ENCODE data around the gene FKBP3.
"Not testable (repeated sequence)": the region's sequence is repeated elsewhere in the genome, so short reads cannot be mapped to it uniquely, and the experiment has no call there.

Gene FKBP3

DNA sequence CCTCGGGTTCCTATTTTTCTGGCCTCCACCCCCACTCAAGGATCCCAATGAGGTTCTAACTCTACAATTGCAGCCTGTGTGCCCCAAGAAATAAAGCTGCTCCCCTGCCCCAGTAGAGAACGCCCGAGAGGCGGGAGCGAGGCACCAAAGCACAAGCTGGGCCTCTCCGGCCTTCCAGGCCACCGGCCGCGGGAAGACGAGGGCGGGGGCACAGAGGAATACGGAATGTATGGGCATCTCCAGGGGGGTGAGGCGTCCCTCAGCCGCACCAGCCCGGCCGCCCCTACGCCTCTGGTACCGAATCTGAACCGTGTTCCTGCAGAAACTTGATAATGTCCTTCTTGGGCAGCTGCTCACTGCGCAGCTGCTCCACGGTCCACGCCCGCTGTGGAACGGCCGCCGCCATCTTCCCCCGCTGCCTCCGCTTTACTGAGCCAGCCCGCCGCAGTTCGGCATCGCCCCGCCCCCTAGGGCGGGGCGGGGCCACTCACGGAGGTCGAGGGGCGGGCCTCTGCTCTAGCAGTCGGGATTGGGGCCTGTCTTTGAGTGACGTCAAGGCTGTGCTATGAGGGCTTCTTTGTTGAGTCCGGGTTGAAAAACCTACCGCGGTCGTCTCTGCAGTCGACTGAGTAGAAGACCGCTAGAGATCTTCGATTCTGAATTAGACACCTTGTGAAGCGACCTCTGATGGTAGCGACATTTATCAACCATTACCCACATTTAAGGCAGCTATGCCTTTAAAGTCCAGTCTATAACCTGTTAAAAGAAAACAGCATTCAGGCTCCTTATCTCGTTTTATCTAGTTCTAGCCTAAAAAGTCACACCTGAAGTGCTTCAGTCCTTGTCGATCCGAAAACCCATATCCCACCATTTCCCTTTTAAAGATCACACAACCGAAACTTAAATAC lies at the start of gene FKBP3:
TSS of gene FKBP3 (minus strand) at position 431 of the 908 bp plus-strand sequence. CDS start at position 406, 25 bp downstream.
- peak; percentile 98 for DNase-seq

DNA sequence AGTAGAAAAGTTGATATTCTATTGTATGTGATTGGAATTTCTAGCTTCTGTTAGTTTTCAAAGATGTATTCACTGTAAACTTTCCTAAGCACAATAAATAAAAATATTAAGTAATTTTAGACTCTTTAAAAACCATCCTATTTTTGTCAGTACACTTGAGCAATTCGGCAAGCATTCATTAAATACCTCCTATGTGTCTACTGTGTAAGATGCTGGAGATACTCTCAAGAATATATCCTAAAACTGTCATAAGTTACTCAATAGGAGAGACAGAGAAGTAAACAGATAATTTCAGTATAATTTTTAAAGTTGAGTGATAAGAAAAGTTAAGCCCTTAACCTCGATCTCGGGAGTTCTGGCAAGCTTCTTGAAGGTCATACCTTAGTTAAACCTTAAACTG lies 47.5 kb upstream of the FKBP3 start:
- DNase-seq = no peak

DNA sequence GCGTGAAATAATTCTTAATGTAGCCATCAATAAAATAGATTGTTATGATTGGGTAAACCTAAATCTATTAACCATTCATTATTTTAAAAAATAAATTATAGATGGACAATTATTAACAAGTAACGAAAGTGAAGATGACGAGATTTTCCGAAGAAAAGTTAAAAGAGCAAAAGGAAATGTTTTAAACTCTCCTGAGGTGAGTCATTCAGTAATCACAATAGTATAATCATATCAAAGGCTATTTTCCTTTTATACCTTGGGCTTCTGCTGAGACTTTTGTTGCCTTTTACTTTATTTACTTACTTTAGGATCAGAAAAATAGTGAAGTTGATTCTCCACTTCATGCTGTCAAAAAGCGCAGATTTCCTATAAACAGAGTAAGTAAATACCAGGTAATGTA lies 47.0 kb upstream of the FKBP3 start:
- no peak for DNase-seq

DNA sequence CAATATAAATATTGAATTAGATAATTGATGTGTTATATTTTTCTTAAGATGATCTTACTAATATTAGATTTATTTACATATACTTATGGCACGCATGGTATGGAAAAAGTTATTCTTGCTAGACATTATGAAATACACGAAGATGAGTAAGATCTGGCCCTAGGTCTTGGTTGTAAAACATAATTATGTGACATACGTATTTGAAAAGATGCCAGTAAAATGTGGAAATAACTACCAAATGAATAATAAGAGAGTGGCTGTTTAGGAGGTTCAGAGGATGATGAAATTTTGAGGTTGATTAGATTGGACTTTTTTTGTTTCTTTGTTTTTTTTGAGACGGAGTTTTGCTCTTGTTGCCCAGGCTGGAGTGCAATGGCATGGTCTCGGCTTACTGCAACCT lies 42.8 kb upstream of the FKBP3 start:
- DNase-seq = no peak

DNA sequence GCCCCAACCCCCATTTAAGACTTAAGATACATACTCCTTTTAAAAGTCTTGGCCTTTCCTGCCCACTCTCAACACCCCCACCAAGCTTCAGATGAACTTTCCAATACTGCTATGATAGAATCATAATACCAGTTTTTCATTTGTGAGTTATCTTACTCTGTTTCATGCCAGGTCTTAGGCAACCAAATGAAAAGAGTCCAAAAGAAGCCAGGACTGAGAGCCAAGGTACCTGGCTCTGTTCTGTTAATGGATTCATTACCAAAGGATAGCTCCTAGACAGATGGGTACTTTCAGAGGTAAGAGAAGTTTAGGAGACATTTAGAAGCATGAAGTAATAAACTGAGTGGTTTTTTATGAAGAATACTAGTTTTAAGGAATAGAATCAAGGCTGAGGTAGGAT lies 35.6 kb upstream of the FKBP3 start:
- no peak for DNase-seq

DNA sequence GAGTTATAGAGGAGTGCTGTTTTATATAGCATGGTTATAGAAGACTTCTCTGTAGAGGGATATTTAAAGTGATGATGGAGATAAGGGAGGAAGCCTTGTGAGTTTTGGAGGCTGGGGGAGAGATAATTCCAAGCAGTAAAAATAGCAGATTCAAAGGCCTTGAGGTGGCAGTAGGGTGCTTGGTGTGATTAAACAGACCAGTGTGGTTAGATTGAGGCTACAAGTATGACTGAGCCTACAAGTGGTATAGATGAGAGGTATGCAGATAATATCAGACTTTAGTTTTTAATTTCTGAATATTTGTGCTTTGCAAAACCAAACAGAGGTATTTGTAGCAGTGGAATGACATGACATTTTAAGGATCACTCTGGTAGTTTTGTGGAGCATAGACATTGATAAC lies 21.8 kb upstream of the FKBP3 start:
- no peak for DNase-seq

DNA sequence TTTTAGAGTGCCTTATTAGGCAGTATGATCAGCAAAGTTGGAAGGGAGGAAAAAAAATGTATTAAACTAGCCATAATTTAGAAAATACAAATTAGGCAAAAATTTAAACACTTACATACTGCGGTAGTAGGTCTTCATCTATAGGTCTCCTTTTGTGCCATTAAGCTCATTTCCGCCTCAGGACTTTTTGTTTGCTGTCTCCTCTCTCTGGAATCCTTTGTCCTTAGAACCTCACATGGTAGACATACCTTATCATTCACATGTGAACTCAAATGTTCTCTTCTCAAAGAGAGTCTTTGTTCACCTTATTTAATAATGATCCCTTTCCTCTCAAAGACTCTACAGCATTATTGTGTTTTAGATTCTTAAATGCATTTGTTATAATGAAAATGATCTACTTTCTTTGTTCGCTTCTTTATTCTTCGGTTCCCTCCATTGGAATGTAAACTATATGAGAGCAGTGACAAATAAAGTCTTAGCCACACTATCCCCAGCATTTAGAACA lies 16.2 kb upstream of the FKBP3 start:
- DNase-seq = no peak

DNA sequence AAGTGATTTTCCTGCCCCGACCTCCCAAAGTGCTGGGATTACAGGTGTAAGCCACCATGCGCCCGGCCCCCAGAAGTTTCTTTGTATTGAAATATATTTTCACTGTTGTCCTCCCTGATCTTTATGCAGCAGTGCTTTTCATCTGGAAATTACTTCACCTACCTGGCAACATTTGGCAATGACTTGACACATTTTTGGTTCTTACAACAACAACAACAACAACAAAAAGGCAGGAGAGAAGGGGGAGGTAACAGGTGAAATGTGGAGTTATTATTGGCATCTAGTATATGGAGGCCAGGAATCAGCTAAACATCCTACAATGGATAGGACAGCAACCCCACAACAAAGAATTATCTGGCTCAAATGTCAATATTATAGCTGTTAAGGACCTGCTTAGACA lies 15.3 kb upstream of the FKBP3 start:
- no peak for DNase-seq

DNA sequence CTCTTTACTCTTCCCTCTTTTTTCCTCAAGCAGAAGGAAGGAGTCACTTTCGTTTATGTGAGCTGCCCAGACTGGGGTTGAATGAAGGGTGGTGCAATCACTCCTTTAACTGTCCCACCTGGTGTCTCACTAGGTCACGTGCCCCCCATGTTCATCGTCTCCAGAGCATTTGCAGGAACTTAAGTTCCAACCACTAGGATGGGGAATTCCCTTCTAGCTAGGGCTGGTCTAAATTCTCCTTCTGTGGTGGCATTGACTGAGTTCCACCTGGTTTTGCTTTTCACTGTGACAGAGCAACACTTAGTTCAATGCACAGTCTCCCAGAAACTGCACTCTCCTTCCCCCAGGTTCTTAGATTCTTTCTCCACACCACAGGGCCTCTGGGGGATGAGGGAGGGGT lies 10.9 kb upstream of the FKBP3 start:
- DNase-seq = no peak

DNA sequence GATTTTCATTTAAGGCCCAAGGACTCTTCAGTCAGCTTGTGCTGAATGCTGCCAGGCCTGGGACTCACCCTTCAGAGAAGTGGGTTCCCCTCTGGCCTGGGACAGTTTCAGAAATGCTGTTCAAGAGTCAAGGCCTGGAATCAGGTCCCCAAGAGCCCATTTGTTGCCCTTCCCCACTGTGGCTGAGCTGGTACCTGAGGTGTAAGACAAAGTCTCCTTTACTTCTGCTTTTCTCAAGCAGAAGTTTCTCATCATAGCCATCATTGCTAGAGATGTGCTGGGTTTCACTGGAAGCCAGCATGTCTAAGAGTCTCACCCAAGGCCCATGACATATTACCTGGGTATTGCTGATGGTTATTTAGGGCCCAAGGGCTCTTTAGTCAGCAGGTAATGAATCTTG lies 10.4 kb upstream of the FKBP3 start:
- no peak for DNase-seq

DNA sequence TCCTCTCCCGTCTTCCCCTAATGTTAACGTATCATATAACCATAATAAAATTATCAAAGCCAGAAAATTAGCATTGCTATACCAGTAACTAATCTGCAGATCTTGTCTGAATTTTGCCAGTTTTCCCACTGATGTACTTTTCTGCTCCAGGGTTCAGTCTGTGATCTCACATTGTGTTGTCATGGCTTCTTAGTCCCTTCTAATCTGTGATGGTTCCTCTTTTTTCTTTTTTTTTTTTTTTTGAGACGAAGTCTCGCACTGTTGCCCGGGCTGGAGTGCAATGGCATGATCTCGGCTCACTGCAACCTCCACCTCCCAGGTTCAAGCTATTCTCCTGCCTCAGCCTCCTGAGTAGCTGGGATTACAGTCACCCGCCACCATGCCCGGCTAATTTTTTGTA lies 7.8 kb upstream of the FKBP3 start:
- not testable (repeated sequence) for DNase-seq

DNA sequence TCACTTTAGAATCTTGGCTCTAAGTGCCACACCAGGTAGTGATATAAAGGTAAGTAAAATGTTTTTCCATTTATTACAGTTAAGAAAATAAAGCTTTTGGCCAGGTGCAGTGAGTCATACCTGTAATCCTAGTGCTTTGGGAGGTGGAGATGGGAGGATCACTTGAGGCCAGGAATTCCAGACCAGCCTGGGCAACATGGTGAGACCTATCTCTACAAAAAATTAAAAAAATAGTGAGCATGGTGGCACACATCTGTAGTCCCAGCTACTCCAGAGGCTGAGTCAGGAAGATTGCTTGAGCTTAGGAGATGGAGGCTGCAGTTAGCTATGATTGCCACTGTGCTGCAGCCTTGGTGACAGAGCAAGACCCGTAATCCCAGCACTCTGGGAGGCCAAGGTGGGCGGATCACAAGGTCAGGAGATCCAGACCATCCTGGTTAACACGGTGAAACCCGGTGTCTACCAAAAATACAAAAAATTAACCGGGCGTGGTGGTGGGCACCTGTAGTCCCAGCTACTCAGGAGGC lies 6.4 kb upstream of the FKBP3 start:
- no peak for DNase-seq

DNA sequence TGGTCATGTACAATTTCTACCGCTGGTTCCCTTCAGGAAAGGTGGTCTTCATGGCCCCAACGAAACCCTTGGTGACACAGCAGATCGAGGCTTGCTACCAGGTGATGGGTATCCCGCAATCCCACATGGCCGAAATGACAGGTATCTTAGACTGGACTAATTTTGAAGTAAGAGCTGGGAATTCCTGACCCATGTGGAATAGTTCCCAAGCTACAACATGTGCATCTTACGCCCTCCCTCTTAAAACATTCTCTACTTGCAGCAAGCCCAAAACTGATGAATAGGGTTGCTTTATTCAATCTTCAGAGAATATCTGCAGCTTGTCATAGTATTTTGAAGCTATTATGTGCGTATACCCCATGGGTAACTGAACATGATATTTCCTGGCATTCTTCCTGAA lies 2.1 kb upstream of the FKBP3 start:
- no peak for DNase-seq

DNA sequence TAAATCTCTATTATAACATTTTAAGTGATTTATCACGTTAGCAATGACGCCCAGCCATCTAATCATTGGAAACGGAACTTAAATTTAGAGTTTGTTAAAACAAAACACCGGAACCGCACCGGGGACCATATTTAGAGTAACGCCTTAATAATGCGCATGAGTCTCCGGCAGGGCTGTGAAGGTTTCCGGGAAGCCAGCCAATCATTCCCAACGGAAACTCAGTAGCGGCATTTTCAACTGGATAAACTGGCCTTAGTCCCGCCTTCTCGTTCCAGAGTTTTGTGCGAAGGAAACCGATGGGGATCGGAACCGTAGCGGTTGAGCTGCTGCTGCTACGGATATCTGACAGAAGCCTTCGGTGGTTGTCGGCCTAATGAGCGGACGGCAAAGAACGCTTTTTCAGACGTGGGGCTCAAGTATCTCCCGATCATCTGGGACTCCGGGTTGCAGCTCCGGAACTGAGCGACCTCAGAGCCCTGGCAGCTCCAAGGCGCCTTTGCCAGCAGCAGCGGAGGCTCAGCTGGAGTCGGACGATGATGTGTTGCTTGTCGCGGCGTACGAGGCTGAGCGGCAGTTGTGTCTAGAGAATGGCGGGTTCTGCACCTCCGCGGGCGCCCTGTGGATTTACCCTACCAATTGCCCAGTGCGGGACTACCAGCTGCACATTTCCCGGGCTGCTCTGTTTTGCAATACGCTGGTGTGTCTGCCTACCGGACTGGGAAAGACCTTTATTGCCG lies 1.5 kb upstream of the FKBP3 start, which contains the start of gene FANCM:
TSS of gene FANCM (plus strand) at position 272 of the 737 bp plus-strand sequence. CDS start at position 374, 102 bp downstream.
- peak; percentile 93 for DNase-seq

DNA sequence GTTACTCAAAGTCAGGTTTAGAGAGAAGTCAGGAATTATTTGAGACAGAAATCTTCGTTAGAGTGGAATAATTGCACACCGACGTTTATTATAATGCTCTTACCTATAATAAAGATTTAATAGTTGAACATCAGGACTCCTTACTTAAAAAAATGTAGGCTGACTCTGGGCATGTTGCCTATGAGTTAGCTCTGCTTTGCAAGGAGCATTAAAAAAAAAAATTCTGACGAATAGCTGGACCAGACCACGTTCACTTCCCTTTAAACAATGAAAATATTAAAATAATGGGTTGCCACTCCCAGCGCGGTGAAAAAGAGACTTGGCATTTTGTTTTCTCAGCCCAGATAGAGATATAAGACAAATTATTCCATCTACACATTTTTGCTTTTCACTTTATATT lies 875 bp upstream of the FKBP3 start:
- DNase-seq = no peak

DNA sequence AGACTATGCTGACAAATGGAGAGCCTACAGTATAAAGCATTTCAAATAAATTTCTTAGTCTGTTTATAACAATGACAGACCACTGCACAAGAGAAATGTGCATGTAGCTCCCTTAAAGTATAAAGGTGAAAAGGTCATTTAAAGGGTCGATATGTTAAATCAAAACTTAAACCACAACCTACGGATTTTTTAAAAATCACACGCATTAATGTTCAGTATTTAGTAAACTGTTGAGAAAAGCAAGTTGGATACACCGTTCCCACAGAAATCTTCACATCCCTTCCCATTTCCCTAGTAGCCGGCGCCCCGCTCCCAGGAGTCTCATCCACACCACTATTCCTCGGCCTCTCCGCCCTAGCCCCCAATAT lies 614 bp downstream of the FKBP3 start:
- DNase-seq = no peak

DNA sequence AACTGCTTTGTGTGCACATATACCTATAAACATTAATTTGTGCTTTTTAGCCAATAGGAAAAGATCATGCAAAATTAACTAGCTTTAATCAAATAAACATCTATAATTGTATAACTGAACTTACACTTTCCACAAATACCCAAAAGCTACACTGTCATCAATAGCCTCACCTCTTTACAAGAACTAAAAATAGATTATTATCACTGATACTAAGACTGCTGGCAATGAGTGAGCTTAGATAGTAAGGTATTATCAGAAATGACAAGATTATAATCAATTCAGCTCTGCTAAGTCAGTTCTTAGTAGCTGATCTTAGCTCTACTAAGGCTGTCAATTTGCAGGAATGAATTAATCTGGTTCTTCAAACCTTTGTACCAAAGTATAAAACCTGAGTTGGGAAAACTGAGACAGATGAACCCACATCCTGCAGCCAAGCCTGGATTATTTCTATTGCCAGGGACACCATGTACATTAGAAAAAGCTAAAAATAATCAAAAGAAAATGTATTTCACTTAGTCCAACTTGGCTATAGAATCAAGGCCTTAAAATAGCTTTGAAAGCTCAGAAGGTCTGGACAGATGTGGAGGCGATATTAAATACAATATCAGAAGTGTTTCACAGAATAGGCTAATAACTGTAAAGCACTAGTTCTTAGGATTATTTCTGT lies 5.2 kb downstream of the FKBP3 start:
- DNase-seq = no peak

DNA sequence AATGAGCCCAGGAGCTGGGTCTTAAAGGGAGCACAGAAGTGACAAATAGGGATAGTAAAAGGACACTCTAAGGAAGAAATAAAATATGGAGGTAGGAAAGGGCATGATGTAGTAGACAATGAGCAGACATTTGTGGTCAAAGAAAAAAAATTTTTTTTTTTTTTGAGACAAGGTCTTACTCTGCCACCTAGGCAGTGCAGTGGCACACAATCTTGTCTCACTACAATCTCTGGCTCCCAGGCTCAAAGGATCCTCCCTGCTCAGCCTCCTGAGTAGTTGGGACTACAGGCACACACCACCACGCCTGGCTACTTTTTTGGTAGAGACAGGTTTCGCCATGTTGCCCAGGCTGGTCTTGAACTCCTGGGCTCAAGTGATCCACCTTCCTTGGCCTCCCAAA lies 8.5 kb downstream of the FKBP3 start:
- no peak for DNase-seq

DNA sequence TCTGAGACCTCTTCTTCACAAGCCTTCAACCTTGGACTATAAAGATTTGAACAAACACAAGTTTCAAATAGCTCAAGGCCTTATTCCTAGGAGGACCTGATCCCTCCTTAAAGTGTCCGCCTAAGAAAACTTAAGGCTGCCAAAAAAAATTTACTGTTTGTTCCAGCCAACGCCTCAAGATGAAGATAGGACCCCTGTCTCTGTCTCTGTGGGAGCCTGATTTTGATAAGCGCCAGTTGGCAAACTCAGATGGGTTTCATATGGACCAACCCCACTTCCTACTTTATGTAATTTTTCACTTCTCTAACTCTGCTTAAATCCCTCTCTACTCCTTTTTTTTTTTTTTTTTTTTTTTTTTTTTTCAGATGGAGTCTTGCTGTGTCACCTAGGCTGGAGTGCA lies 11.0 kb downstream of the FKBP3 start:
- no peak for DNase-seq

DNA sequence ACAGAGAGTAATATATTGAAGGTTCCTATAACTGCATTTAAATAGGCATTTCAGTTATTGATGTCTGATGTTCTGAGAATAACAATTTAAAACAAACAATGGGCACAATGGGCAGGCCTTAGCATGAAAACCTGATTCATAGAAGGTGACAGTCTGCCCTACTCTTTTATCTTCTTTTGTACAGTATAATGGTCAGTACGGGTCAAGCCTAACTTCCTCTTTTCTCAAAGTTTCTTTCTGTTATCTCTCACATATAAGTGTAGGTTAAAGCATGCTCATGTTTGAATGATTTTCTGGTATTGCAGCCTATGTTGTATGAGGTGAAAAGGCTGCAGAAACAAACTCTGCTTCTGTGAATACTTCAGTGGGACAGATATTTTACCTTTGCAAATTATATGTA lies 14.2 kb downstream of the FKBP3 start:
- no peak for DNase-seq

DNA sequence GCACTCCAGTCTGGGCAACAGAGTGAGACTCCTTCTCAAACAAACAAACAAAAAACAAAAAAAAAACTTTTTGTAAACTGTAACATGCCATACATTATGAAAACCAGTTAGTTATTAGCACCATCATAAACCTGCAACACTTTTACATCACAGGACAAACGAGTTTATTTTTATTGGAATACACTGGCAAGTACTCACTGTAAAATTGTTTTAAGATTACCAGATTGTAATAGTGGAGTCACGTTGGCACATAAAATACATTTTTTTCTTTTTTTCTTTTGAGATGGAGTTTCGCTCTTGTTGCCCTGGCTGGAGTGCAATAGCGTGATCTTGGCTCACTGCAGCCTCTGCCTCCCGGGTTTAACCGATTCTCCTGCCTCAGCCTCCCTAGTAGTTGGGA lies 15.7 kb downstream of the FKBP3 start:
- no peak for DNase-seq

DNA sequence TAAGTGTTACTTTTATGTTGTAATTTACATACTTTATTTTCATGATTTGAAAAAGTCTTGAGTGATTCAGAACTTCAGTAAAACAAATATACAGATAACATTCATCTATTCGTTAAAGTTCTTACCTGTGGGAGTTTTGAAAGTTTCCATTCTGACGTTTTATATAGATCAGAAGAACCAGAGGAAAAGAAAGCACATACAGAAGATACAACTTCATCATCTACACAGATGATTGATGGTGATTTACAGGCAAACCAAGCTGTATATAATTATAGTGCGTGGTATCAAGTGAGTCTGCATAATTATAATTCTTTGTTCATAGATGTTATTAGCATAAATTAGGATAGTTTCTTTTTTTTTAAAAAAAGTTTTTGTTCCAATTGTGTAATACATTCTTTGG lies 20.0 kb downstream of the FKBP3 start:
- DNase-seq = no peak

Measured in activated effector memory CD4-positive, alpha-beta T cell treated with anti-CD3 and anti-CD28 coated beads, Interleukin-2, amount 50 U/mL, for 16 hours (primary cell).